Fibroblast of villous mesenchyme (primary cell): ENCODE results near the gene RABIF. TPM values are rescaled to one million over a fixed set of nuclear protein-coding genes. Genes with fewer than 3 reads are reported as not detected.
"Not testable (repeated sequence)": the region's sequence is repeated elsewhere in the genome, so short reads cannot be mapped to it uniquely, and the experiment has no call there.

Experiments used
- DNase-seq: peaks from one replicate; pipeline ENCODE4 v3.0.0-alpha.2; 2010; ENCODE audit warnings: low read depth
- H3K4me3 ChIP-seq: 2 replicates; pipeline ENCODE4 v1.5.1; 2011; ENCODE audit warnings: low read depth, mild to moderate bottlenecking, low read length
- CTCF ChIP-seq: IDR thresholded peaks from 2 replicates; pipeline ENCODE4 v1.5.1; 2012; ENCODE audit warnings: low read depth, mild to moderate bottlenecking, low read length; ENCODE audit not compliant: insufficient read depth
- total RNA-seq: library from RNA; depleted of rRNA; stranded (reverse); fragments of >200 nt; gene quantifications from 2 replicates; pipeline ENCODE4 v1.2.3, GENCODE V29; 2012

Gene RABIF
- total RNA-seq, 1 donor = 6.9 TPM

DNA sequence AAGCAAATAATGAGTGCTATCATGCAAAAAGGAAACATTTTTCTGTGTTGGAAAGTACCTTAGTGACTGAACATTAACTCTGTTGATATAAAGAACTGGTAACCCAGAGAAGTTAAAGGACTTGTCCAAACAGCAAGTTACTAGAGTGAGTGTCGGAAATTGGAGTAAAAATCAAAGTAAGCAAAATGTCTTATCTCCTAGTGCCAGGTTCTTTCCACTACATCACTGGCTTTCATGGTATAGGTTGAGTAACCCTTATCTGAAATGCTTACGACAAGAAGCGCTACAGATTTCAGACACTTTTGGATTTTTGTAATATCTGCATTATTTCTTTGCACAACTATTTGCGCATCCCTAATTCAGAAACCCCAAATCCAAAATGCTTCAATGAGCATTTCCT lies 16.4 kb upstream of the RABIF start:
- no peak overlapping the region for H3K4me3 ChIP-seq
- no peak for DNase-seq
- no peak for TF ChIP-seq CTCF

DNA sequence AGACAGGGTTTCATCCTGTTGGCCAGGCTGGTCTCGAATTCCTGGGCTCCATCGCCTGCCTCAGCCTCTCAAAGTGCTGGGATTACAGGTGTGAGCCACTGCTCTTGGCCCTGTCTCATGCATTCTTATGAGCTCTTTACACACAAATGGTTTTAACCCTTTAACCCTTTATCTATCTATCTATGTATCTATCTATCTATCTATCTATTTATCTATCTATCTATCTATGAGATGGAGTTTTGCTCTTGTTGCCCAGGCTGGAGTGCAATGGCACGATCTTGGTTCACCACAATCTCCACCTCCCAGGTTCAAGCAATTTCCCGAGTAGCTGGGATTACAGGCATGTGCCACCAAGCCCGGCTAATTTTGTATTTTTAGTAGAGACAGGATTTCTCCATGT lies 14.9 kb upstream of the RABIF start:
- DNase-seq = not testable (repeated sequence)

DNA sequence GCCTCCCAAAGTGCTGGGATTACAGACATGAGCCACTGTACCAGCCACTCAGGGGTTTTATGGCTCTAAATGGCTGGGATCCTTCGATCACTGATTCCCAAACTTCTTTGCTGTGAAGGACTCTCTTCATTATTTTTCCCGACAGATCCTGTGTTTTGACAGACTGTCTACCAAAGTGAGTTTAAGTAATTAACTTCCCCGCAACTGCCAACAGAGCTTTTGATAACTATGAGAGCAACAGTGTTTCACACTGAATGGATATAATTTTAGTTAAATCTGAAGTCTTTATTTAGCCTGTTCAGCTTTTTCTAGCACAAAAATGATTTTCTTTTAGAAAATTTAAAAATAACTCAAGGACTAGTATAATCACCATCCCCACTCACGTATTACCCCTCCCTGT lies 12.6 kb upstream of the RABIF start:
- no peak for DNase-seq
- TF ChIP-seq CTCF = no peak
- H3K4me3 ChIP-seq = no peak overlapping the region

More for the DNA sequence above, 14.9 kb upstream of the RABIF start:
- H3K4me3 ChIP-seq = not testable (repeated sequence)

- no peak overlapping the region for H3K4me3 ChIP-seq
- no peak for DNase-seq
- TF ChIP-seq CTCF = no peak
These were observed 3.6 kb upstream of the RABIF start for GRCh38 chr1:202892501-202892900.

GRCh38 chr1:202890392-202890791 lies 1.4 kb upstream of the RABIF start:
- no peak overlapping the region for H3K4me3 ChIP-seq
- TF ChIP-seq CTCF = no peak
- no peak for DNase-seq

- peak overlapping the region; percentile 87 for H3K4me3 ChIP-seq
- DNase-seq = peak; percentile 31
- TF ChIP-seq CTCF = no peak
These were observed 773 bp downstream of the RABIF start for GRCh38 chr1:202888221-202888530.

- DNase-seq = no peak
- TF ChIP-seq CTCF = no peak
These were observed 7.9 kb downstream of the RABIF start for GRCh38 chr1:202880961-202881460.

GRCh38 chr1:202880062-202880461 lies 8.9 kb downstream of the RABIF start:
- no peak for TF ChIP-seq CTCF
- no peak for DNase-seq
- no peak overlapping the region for H3K4me3 ChIP-seq

More at GRCh38 chr1:202880961-202881460, 7.9 kb downstream of the RABIF start:
- H3K4me3 ChIP-seq = no peak overlapping the region
